ENCODE data around the gene ATP2C1. TPM values are rescaled to one million over a fixed set of nuclear protein-coding genes. Genes with fewer than 3 reads are reported as not detected.

Gene ATP2C1
- total RNA-seq, 2 experiments from 2014 or later, result 40.9 to 44.0 TPM

DNA sequence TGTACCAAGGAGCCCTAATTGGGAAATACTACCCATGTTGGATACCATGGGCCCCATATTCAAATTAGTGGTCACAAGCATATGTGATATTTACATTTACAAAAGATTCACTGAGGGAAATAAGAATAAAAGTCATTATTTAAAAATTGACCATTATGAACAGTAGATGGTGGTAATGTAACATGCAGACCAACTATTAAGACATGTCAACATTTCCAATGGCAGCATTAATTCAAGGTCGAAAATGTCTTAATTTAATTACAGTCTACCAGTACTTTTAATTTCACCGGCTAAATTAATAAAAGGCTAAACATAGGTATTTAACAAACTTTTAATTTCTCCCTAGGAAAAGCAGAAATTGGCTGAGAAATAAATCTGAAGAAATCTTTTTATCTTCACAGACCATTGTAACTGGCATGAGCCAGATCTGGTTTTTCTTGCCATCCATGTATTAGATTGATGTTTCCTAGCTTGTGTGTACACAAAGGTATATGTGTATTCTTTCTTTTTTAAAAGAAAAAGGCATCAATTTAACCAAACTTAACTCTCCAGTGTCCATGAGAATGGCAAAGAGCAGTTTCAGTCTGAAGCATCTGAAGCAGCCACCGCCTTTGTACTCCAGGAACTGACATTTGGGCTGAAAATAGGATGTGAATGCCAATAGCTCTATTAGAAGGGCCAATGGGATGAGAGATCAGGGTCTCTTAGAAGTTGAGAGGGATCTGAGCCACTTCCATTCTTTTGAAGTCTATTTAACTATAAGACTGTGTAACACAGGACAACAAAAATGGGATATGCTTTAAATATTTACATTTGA, 159.4 kb downstream of the ATP2C1 start:
- no peaks in the 10 kb centered on the region for H3K9me3 ChIP-seq (ENCODE audit: control insufficient read depth in 1 of 2, insufficient read depth in 1 of 2, low read length in 2 of 2)
- no peak overlapping the region for H3K4me3 ChIP-seq (ENCODE audit: low read length)
- Mint-ChIP-seq H3K4me1 (ENCODE audit: low read depth) (no peaks in the 10 kb centered on the region), H3K4me3 (no peak overlapping the region), H3K36me3 (ENCODE audit: low read depth) (peaks cover 7% of the 10 kb centered on the region), H3K27ac (no peak overlapping the region), H3K27me3 (no peaks in the 10 kb centered on the region), H3K9me3 (no peaks in the 10 kb centered on the region)
- no peaks in the 10 kb centered on the region for H3K36me3 ChIP-seq (ENCODE audit: insufficient read depth, low read length)
- no peak for ATAC-seq (ENCODE audit: poor library complexity)
- CTCF ChIA-PET, result no interaction called here
- TF ChIP-seq, protein P1, sequence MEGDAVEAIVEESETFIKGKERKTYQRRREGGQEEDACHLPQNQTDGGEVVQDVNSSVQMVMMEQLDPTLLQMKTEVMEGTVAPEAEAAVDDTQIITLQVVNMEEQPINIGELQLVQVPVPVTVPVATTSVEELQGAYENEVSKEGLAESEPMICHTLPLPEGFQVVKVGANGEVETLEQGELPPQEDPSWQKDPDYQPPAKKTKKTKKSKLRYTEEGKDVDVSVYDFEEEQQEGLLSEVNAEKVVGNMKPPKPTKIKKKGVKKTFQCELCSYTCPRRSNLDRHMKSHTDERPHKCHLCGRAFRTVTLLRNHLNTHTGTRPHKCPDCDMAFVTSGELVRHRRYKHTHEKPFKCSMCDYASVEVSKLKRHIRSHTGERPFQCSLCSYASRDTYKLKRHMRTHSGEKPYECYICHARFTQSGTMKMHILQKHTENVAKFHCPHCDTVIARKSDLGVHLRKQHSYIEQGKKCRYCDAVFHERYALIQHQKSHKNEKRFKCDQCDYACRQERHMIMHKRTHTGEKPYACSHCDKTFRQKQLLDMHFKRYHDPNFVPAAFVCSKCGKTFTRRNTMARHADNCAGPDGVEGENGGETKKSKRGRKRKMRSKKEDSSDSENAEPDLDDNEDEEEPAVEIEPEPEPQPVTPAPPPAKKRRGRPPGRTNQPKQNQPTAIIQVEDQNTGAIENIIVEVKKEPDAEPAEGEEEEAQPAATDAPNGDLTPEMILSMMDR (IDR thresholded peaks at IDR 0.05), result no peak
- intact Hi-C loops (cut with DNase I, micrococcal nuclease), result no loop called here
- no peak for DNase-seq
- H3K27me3 ChIP-seq (ENCODE audit: control insufficient read depth in 1 of 2, insufficient read depth in 2 of 2, low read length in 2 of 2), result no peaks in the 10 kb centered on the region
- H3K27ac ChIP-seq (ENCODE audit: low read depth in 1 of 2, low read length in 2 of 2), result no peak overlapping the region
- no peaks in the 10 kb centered on the region for H3K4me1 ChIP-seq (ENCODE audit: insufficient read depth, low read length)
- POLR2A ChIA-PET, result no interaction called here

Other genes with a start within 250 kb of the ATP2C1 start
- 10 to 100 TPM; 13.7 to 14.5 TPM for gene PIK3R4, start 147.3 kb upstream of the ATP2C1 start, total RNA-seq
- 10 to 100 TPM; 25.6 to 26.6 TPM for gene ASTE1, start 132.7 kb downstream of the ATP2C1 start, total RNA-seq
- 1 to 10 TPM; 1.6 to 4.2 TPM for gene NEK11, start 132.8 kb downstream of the ATP2C1 start, total RNA-seq

Data from CD4-positive, alpha-beta T cell (primary cell).